ENCODE data around the gene ABCA7. TPM values are rescaled to one million over a fixed set of nuclear protein-coding genes. Genes with fewer than 3 reads are reported as not detected.

Gene ABCA7
- total RNA-seq, result 10 to 100 TPM; 33.7 to 87.3 TPM

- ATAC-seq (peak; percentile 94), DNase-seq (peak; percentile 99 to 100 (median 100))
- TF ChIP-seq, protein P1, sequence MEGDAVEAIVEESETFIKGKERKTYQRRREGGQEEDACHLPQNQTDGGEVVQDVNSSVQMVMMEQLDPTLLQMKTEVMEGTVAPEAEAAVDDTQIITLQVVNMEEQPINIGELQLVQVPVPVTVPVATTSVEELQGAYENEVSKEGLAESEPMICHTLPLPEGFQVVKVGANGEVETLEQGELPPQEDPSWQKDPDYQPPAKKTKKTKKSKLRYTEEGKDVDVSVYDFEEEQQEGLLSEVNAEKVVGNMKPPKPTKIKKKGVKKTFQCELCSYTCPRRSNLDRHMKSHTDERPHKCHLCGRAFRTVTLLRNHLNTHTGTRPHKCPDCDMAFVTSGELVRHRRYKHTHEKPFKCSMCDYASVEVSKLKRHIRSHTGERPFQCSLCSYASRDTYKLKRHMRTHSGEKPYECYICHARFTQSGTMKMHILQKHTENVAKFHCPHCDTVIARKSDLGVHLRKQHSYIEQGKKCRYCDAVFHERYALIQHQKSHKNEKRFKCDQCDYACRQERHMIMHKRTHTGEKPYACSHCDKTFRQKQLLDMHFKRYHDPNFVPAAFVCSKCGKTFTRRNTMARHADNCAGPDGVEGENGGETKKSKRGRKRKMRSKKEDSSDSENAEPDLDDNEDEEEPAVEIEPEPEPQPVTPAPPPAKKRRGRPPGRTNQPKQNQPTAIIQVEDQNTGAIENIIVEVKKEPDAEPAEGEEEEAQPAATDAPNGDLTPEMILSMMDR (IDR thresholded peaks at IDR 0.05), result peak in 1 of 7 experiments; percentile 30
- peak; percentile 76 to 86 (median 81) for TF ChIP-seq POLR2A (IDR thresholded peaks at IDR 0.05)
- WGBS, 2 donors, result 1 to 2% methylated on average over 16 to 56 of the region's 56 CpGs
- peaks cover 30% of the 10 kb centered on the region for H3K4me1 ChIP-seq
- intact Hi-C loops (cut with DNase I), result no loop called here
- H3K27me3 ChIP-seq, result no peaks in the 10 kb centered on the region
- H3K9me3 ChIP-seq, result no peaks in the 10 kb centered on the region
- peak within 1 kb of the TSS; percentile 6 to 24 for H3K4me3 ChIP-seq
- no peaks in the 10 kb centered on the region for H3K36me3 ChIP-seq (replicated peaks in 1 of 2; ENCODE audit: insufficient read depth in 1 of 2, low read depth in 2 of 2)
- H3K27ac ChIP-seq, result peak within 1 kb of the TSS; percentile 45 to 78 (median 66)
Observed at GRCh38 chr19:1039646-1040475, at the start of gene ABCA7. ABCA7 (plus strand) TSS chr19:1040107; CDS start chr19:1041362, 1,255 bp downstream.

DNA sequence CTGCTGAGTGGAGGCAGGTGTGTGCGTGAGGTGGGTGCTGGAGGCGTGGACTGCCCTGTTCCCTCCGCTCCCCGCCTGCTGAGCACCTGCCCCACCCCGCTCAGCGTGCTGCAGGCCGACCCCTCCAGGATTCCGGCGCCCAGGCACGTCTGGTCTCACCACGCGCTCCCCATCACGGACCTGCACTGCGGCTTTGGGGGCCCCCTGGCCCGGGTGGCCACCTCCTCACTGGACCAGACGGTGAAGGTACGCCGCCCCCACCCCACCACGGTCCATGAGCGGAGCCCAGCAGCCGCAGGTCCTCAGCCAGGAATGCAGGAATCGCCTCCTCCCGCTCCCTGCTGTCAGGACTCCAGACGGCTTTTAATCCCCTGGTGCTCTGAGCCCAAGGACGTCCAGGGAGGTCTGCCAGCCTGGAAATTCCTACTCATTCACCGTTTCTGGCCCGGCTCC, 49.8 kb upstream of the ABCA7 start:
- Histone ChIP-seq H3K4me3 (no peak overlapping the region), H3K9me3 (no peaks in the 10 kb centered on the region), H3K36me3 (replicated peaks in 1 of 2; ENCODE audit: insufficient read depth in 1 of 2, low read depth in 2 of 2) (no peaks in the 10 kb centered on the region), H3K27me3 (no peaks in the 10 kb centered on the region), H3K27ac (peak overlapping the region in 2 of 4 donors; percentile 55 to 57), H3K4me1 (peaks cover 13% of the 10 kb centered on the region)
- intact Hi-C loops (cut with DNase I), result no loop called here
- DNase-seq (peak in 2 of 4 donors; percentile 45 to 49), ATAC-seq (peak; percentile 33)
- TF ChIP-seq POLR2A (IDR thresholded peaks at IDR 0.05), result no peak
- TF ChIP-seq, protein P1 (IDR thresholded peaks at IDR 0.05), result no peak
- 65% methylated on average over 25 of the region's 27 CpGs; no CpG with 5 or more reads in 1 of the 2 donors for WGBS, 2 donors

DNA sequence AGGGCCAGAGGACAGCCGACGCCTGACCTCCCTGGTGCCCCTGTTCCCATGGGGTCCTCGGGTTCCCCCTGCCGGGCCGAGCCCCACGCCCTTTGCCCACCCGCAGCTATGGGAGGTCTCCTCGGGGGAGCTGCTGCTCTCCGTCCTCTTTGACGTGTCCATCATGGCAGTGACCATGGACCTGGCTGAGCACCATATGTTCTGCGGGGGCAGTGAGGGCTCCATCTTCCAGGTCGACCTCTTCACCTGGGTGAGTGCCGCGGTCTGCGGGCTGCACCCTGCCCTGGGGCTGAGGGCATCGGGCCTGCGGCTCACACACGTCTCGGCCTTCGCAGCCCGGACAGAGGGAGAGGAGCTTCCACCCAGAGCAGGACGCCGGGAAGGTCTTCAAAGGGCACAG, 49.2 kb upstream of the ABCA7 start:
- ATAC-seq (no peak), DNase-seq (no peak)
- intact Hi-C loops (cut with DNase I), result no loop called here
- Histone ChIP-seq H3K9me3 (no peaks in the 10 kb centered on the region), H3K4me1 (peaks cover 13% of the 10 kb centered on the region), H3K36me3 (replicated peaks in 1 of 2; ENCODE audit: insufficient read depth in 1 of 2, low read depth in 2 of 2) (no peaks in the 10 kb centered on the region), H3K27ac (peak overlapping the region in 2 of 4 donors; percentile 55 to 57), H3K27me3 (peaks cover 0 to under 1% of the 10 kb centered on the region in 2 donors), H3K4me3 (no peak overlapping the region)
- TF ChIP-seq, protein P1 (IDR thresholded peaks at IDR 0.05), result no peak
- no peak for TF ChIP-seq POLR2A (IDR thresholded peaks at IDR 0.05)
- 79 to 94% methylated on average over 11 to 15 of the region's 23 CpGs for WGBS, 2 donors

GRCh38 chr19:991174-991931, 48.6 kb upstream of the ABCA7 start:
- H3K36me3 ChIP-seq (replicated peaks in 1 of 2; ENCODE audit: insufficient read depth in 1 of 2, low read depth in 2 of 2), result no peaks in the 10 kb centered on the region
- peaks cover 16% of the 10 kb centered on the region for H3K4me1 ChIP-seq
- TF ChIP-seq, protein P1 (IDR thresholded peaks at IDR 0.05), result no peak
- TF ChIP-seq POLR2A (IDR thresholded peaks at IDR 0.05), result no peak
- intact Hi-C loops (cut with DNase I), result no loop called here
- no peak overlapping the region for H3K4me3 ChIP-seq
- peaks cover 0 to 7% of the 10 kb centered on the region in 2 donors for H3K27me3 ChIP-seq
- ATAC-seq (no peak), DNase-seq (no peak)
- no peak overlapping the region for H3K27ac ChIP-seq
- no peaks in the 10 kb centered on the region for H3K9me3 ChIP-seq
- WGBS, 2 donors, result 78% methylated on average over 32 of the region's 47 CpGs; no CpG with 5 or more reads in 1 of the 2 donors
